ENCODE measurements around the gene F8. TPM values are rescaled to one million over a fixed set of nuclear protein-coding genes. Genes with fewer than 3 reads are reported as not detected.

The F8 gene
- total and polyA plus RNA-seq, 7 donors, result 13.5 to 31.7 (median 17.6) TPM

DNA sequence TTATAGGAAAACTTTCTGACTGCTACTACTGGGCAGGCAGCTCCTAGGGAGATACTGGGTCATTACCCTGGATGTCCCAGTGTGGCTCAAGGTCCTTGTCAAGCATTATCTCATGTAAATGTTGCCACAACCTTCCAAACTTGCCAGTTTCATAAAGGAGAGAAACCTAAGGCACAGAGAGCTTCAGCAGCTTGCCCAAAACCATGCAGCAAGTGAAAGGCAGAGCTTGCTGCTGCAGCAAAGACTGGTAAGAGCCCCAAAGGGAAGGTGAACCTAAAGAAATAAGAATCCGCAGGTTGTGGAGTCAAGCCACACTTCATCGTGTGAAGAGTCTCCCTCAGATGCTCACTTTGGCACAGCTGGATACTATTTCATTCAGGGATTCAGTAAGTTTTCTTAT lies 219.6 kb downstream of the F8 start:
- ATAC-seq (no peak), DNase-seq (no peak)
- Histone ChIP-seq H3K27me3 (ENCODE audit: insufficient read depth in 3 of 3, low read length in 2 of 3) (no peaks in the 10 kb centered on the region), H3K27ac (no peak overlapping the region), H3K4me3 (no peak overlapping the region), H3K9me3 (no peaks in the 10 kb centered on the region), H3K4me1 (peaks cover 11% of the 10 kb centered on the region), H3K36me3 (ENCODE audit: insufficient read depth in 1 of 2, low read depth in 1 of 2) (no peaks in the 10 kb centered on the region)
- TF ChIP-seq, protein P1, sequence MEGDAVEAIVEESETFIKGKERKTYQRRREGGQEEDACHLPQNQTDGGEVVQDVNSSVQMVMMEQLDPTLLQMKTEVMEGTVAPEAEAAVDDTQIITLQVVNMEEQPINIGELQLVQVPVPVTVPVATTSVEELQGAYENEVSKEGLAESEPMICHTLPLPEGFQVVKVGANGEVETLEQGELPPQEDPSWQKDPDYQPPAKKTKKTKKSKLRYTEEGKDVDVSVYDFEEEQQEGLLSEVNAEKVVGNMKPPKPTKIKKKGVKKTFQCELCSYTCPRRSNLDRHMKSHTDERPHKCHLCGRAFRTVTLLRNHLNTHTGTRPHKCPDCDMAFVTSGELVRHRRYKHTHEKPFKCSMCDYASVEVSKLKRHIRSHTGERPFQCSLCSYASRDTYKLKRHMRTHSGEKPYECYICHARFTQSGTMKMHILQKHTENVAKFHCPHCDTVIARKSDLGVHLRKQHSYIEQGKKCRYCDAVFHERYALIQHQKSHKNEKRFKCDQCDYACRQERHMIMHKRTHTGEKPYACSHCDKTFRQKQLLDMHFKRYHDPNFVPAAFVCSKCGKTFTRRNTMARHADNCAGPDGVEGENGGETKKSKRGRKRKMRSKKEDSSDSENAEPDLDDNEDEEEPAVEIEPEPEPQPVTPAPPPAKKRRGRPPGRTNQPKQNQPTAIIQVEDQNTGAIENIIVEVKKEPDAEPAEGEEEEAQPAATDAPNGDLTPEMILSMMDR (IDR thresholded peaks at IDR 0.05), result no peak
- intact Hi-C loops (cut with DNase I), result loop anchor here in 1 of 2 donors (5.0 kb wide), 1 partner anchor 36 kb away; no protein-coding TSS in a partner anchor
- 72 to 81% (median 74%) methylated on average over 2 of the region's 2 CpGs for WGBS, 3 donors

DNA sequence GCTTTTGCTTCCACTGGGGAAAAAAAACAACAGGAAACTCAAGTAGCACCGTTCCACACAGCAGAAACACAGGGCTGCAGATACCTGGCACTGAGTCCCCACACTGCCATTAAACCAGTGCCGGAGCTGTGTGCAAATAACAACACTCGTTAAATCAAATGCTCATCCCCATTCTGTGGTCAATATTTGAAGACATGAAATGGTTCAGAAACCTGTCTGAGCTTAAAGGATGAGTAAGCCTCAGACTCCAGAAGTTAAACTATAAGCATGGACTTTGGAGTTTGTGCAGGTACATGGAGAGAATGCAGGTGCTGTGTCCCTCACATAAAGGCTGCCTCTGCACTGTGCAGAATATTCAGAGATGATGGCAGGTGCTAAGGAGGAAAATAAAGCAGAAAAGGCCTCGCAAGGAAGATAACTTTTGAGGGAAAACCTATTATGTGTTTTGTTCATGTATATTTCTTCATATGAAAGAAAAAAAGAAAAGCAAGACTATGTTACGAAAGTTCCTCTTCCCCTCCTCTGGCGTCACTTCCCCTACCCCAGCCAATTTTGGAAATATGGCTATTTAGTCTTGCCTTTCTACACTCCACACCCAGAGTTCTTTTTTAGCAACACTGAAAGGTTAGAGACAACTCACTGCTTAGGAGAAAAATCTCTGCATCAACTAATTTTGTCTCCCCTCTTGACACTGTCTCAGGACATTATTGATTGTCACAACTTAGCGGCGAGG lies 221.9 kb downstream of the F8 start:
- no peaks in the 10 kb centered on the region for H3K27me3 ChIP-seq (ENCODE audit: insufficient read depth in 3 of 3, low read length in 2 of 3)
- no peak overlapping the region for H3K27ac ChIP-seq
- H3K4me1 ChIP-seq, result peaks cover 11% of the 10 kb centered on the region
- H3K36me3 ChIP-seq (ENCODE audit: insufficient read depth in 1 of 2, low read depth in 1 of 2), result no peaks in the 10 kb centered on the region
- intact Hi-C loops (cut with DNase I), result loop anchor here in 1 of 2 donors (5.0 kb wide), 1 partner anchor 33 kb away; no protein-coding TSS in a partner anchor
- DNase-seq (no peak), ATAC-seq (no peak)
- 68 to 78% (median 70%) methylated on average over 8 of the region's 8 CpGs for WGBS, 3 donors
- H3K9me3 ChIP-seq, result no peaks in the 10 kb centered on the region
- no peak overlapping the region for H3K4me3 ChIP-seq
- TF ChIP-seq, protein P1 (IDR thresholded peaks at IDR 0.05), result no peak

DNA sequence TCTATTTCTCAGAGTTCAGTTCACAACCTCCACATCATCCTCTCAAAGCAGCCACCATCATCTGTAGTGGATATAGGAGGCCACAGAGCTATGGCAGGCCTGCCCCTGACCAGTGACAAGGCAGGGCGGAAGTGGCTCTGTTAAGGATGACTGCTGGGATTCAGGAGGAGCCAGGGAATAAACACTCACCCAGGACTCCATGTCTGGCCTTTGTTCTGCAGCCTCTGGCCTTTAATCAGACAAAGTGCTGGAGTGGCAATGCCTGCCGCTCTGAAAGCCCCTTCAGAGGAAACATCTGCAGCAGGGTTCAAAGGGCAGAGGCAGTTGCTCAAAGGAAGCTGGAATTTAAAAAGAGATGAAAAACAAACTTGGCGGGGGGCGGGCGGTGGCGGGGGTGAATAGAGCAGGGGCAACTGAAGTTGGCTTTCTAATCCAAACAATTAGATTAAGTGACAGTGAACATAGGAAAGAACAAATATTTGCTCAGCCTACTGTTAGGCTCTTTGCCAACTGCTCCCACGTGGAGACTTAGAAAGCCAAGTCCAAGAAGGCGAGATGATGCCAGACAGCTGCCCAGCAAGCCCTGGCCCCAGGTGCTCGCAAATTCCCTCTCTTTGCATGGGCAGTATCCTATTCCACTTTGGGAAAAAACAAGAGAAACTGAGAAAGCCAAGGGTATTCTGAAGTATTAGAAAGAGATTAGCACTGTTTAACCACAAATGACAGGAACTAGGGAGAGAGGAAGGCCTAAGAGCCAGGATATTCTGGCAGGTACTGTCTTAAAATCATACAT lies 222.8 kb downstream of the F8 start:
- TF ChIP-seq, protein P1 (IDR thresholded peaks at IDR 0.05), result no peak
- intact Hi-C loops (cut with DNase I), result loop anchor here in 1 of 2 donors (5.0 kb wide), 1 partner anchor 32 kb away; no protein-coding TSS in a partner anchor
- ATAC-seq (no peak), DNase-seq (no peak)
- Histone ChIP-seq H3K9me3 (no peaks in the 10 kb centered on the region), H3K36me3 (ENCODE audit: insufficient read depth in 1 of 2, low read depth in 1 of 2) (no peaks in the 10 kb centered on the region), H3K27me3 (ENCODE audit: insufficient read depth in 3 of 3, low read length in 2 of 3) (no peaks in the 10 kb centered on the region), H3K27ac (no peak overlapping the region), H3K4me1 (peaks cover 11% of the 10 kb centered on the region), H3K4me3 (no peak overlapping the region)
- 40 to 55% (median 46%) methylated on average over 9 of the region's 9 CpGs for WGBS, 3 donors

DNA sequence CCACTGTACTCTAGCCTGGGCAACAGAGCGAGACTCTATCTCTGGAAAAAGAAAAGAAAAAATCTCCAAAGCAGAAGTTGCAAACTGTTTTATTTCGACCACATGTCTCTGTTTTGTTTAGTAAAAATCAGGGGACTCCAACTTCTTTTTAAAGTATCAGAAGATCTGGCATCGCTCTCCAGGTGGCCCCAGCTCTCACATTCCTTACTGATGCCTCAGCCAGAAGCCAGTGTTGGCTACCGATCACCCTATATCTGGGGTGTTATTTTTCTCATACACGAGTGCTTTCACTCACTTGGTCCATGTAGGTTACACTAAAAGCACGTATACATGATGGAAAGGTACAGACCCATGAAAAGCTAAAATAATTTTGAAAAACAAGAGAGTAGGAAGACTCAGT lies 225.5 kb downstream of the F8 start:
- Histone ChIP-seq H3K9me3 (no peaks in the 10 kb centered on the region), H3K4me3 (no peak overlapping the region), H3K27me3 (ENCODE audit: insufficient read depth in 3 of 3, low read length in 2 of 3) (no peaks in the 10 kb centered on the region), H3K27ac (no peak overlapping the region), H3K36me3 (ENCODE audit: insufficient read depth in 1 of 2, low read depth in 1 of 2) (no peaks in the 10 kb centered on the region), H3K4me1 (peaks cover 5% of the 10 kb centered on the region)
- DNase-seq (no peak), ATAC-seq (no peak)
- TF ChIP-seq, protein P1 (IDR thresholded peaks at IDR 0.05), result no peak
- intact Hi-C loops (cut with DNase I), result no loop called here
- 65 to 74% (median 72%) methylated on average over 6 of the region's 6 CpGs for WGBS, 3 donors

Measured in psoas muscle (tissue), 8 donors.